HEK293 (cell line): ENCODE measurements around the gene MED6.

Source experiments
- EGR2 ChIP-seq: fragments of 450-650 bp; formaldehyde crosslinking; IDR thresholded peaks from 2 replicates; pipeline ENCODE4 v1.5.1; 2016; ENCODE audit warnings: low read depth, missing biosample characterization, missing genetic modification characterization
- MZF1 ChIP-seq: fragments of 450-650 bp; formaldehyde crosslinking; IDR thresholded peaks from 2 replicates; pipeline ENCODE4 v1.5.1; 2017; ENCODE audit warnings: missing biosample characterization, missing genetic modification characterization, borderline replicate concordance
- RBAK ChIP-seq: fragments of 450-650 bp; formaldehyde crosslinking; IDR thresholded peaks from 2 replicates; pipeline ENCODE4 v1.5.1; 2016; ENCODE audit warnings: missing biosample characterization, missing genetic modification characterization
- SCRT1 ChIP-seq: fragments of 450-650 bp; formaldehyde crosslinking; IDR thresholded peaks from 2 replicates; pipeline ENCODE4 v1.5.1; 2016; ENCODE audit warnings: missing biosample characterization, missing genetic modification characterization, borderline replicate concordance
- ZBTB21 ChIP-seq: fragments of 450-650 bp; formaldehyde crosslinking; IDR thresholded peaks from 2 replicates; pipeline ENCODE4 v1.5.1; 2017; ENCODE audit warnings: missing biosample characterization, missing genetic modification characterization
- ZNF155 ChIP-seq: fragments of 450-650 bp; formaldehyde crosslinking; IDR thresholded peaks from 2 replicates; pipeline ENCODE4 v1.5.1; 2016; ENCODE audit warnings: missing biosample characterization, missing genetic modification characterization
- ZNF274 ChIP-seq, 2 experiments: fragments of 200-500 bp in 1 of 2; fragments of 450-650 bp in 1 of 2; sonication (Bioruptor generic) in 1 of 2; formaldehyde crosslinking in 1 of 2; IDR thresholded peaks; 2 replicates each; pipeline versions ENCODE4 v1.5.1 to v1.6.1; 2014 to 2016; ENCODE audit warnings: borderline replicate concordance in 1 of 2, inconsistent platforms in 1 of 2, low read length in 1 of 2, missing biosample characterization in 1 of 2, missing genetic modification characterization in 1 of 2
- ZNF324 ChIP-seq: fragments of 450-650 bp; formaldehyde crosslinking; IDR thresholded peaks from 2 replicates; pipeline ENCODE4 v1.5.1; 2016; ENCODE audit warnings: missing biosample characterization, missing genetic modification characterization
- ZNF341 ChIP-seq: fragments of 450-650 bp; formaldehyde crosslinking; IDR thresholded peaks from 2 replicates; pipeline ENCODE4; 2016; ENCODE audit warnings: low read depth, missing biosample characterization, missing genetic modification characterization
- ZNF350 ChIP-seq: fragments of 450-650 bp; formaldehyde crosslinking; IDR thresholded peaks from 2 replicates; pipeline ENCODE4 v1.5.0; 2017; ENCODE audit warnings: missing biosample characterization, mild to moderate bottlenecking, missing genetic modification characterization
- ZNF549 ChIP-seq: fragments of 450-650 bp; IDR thresholded peaks from 2 replicates; pipeline ENCODE4 v1.5.1; 2018; ENCODE audit warnings: missing biosample characterization, missing genetic modification characterization, mild to moderate bottlenecking, inconsistent platforms, moderate library complexity
- ZNF596 ChIP-seq: fragments of 450-650 bp; IDR thresholded peaks from 2 replicates; pipeline ENCODE4 v1.5.0; 2018; ENCODE audit warnings: missing biosample characterization, mild to moderate bottlenecking, missing genetic modification characterization, moderate library complexity
- TF ChIP-seq, protein P1 (sequence below): fragments of 450-650 bp; formaldehyde crosslinking; IDR thresholded peaks from 2 replicates; pipeline ENCODE4 v1.5.1; 2016; ENCODE audit warnings: missing biosample characterization, missing genetic modification characterization
- TF ChIP-seq, protein P2 (sequence below): fragments of 450-650 bp; IDR thresholded peaks from 2 replicates; pipeline ENCODE4 v1.5.1; 2018; ENCODE audit warnings: missing biosample characterization, mild to moderate bottlenecking, missing genetic modification characterization
- TF ChIP-seq, protein P3 (sequence below): fragments of 450-650 bp; formaldehyde crosslinking; IDR thresholded peaks from 2 replicates; pipeline ENCODE4 v1.5.1; 2017; ENCODE audit warnings: missing biosample characterization, missing genetic modification characterization
- TF ChIP-seq, protein P4 (sequence below): fragments of 450-650 bp; formaldehyde crosslinking; IDR thresholded peaks from 2 replicates; pipeline ENCODE4 v1.5.1; 2016; ENCODE audit warnings: missing biosample characterization, missing genetic modification characterization
- TF ChIP-seq, protein P5 (sequence below): fragments of 450-650 bp; formaldehyde crosslinking; IDR thresholded peaks from 2 replicates; pipeline ENCODE4 v1.5.1; 2017; ENCODE audit warnings: missing biosample characterization, missing genetic modification characterization
- TF ChIP-seq, protein P6 (sequence below): fragments of 450-650 bp; formaldehyde crosslinking; IDR thresholded peaks from 2 replicates; pipeline ENCODE4 v1.5.1; 2016; ENCODE audit warnings: missing biosample characterization, missing genetic modification characterization
- TF ChIP-seq, protein P7 (sequence below): fragments of 450-650 bp; formaldehyde crosslinking; IDR thresholded peaks from 2 replicates; pipeline ENCODE4 v1.5.1; 2016; ENCODE audit warnings: missing biosample characterization, missing genetic modification characterization
- TF ChIP-seq, protein P8 (sequence below): fragments of 450-650 bp; formaldehyde crosslinking; IDR thresholded peaks from 2 replicates; pipeline ENCODE4 v1.5.1; 2016; ENCODE audit warnings: missing biosample characterization, missing genetic modification characterization, borderline replicate concordance

MED6 gene

DNA sequence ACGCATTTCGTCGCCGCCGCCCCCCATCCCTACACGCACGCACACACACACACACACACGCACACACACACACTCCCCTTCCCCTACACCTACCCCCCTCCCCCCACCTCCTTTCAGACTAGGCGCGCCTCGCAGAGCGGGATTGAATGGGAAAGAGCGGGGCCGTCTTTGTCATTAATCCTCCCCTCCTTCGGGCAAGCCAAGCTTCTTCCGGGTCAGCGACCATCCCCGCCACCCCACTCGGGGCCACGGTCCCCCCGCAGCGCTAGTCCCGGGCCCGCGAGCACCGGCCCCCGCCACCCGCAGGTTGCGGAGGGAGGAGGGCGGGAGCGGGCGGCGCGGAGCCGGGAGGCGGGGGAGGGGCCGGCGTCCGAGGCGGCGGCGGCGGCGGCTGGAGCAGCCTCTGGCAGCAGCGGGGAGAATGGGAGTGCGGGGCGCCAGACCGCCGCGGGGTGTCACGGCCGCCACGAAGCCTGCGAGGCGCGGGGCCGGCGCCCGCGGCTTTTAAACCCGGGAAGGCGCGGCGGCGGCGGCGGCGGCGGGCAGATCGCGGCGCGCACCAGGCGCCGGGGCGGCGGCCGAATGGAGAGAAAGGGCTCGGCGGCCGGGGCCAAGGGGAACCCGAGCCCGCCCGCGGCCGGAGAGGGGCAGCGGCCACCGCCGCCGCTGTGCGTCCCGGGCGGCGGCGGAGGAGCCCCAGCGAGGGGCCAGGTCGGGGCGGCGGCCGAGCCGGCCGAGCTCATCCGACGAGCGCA, 41.3 kb upstream of the MED6 start, which contains the start of gene TTC9 (continued):
- TF ChIP-seq, protein P1, sequence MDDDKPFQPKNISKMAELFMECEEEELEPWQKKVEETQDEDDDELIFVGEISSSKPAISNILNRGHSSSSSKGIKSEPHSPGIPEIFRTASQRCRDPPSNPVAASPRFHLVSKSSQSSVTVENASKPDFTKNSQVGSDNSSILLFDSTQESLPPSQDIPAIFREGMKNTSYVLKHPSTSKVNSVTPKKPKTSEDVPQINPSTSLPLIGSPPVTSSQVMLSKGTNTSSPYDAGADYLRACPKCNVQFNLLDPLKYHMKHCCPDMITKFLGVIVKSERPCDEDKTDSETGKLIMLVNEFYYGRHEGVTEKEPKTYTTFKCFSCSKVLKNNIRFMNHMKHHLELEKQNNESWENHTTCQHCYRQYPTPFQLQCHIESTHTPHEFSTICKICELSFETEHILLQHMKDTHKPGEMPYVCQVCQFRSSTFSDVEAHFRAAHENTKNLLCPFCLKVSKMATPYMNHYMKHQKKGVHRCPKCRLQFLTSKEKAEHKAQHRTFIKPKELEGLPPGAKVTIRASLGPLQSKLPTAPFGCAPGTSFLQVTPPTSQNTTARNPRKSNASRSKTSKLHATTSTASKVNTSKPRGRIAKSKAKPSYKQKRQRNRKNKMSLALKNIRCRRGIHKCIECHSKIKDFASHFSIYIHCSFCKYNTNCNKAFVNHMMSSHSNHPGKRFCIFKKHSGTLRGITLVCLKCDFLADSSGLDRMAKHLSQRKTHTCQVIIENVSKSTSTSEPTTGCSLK = no peak
- TF ChIP-seq ZBTB21 (tag by site-specific recombination) = no peak
- TF ChIP-seq, protein P2, sequence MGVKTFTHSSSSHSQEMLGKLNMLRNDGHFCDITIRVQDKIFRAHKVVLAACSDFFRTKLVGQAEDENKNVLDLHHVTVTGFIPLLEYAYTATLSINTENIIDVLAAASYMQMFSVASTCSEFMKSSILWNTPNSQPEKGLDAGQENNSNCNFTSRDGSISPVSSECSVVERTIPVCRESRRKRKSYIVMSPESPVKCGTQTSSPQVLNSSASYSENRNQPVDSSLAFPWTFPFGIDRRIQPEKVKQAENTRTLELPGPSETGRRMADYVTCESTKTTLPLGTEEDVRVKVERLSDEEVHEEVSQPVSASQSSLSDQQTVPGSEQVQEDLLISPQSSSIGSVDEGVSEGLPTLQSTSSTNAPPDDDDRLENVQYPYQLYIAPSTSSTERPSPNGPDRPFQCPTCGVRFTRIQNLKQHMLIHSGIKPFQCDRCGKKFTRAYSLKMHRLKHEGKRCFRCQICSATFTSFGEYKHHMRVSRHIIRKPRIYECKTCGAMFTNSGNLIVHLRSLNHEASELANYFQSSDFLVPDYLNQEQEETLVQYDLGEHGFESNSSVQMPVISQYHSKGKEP (tag by site-specific recombination) = no peak
- TF ChIP-seq, protein P3, sequence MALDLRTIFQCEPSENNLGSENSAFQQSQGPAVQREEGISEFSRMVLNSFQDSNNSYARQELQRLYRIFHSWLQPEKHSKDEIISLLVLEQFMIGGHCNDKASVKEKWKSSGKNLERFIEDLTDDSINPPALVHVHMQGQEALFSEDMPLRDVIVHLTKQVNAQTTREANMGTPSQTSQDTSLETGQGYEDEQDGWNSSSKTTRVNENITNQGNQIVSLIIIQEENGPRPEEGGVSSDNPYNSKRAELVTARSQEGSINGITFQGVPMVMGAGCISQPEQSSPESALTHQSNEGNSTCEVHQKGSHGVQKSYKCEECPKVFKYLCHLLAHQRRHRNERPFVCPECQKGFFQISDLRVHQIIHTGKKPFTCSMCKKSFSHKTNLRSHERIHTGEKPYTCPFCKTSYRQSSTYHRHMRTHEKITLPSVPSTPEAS (tag by site-specific recombination) = peak; percentile 93
- TF ChIP-seq, protein P4, sequence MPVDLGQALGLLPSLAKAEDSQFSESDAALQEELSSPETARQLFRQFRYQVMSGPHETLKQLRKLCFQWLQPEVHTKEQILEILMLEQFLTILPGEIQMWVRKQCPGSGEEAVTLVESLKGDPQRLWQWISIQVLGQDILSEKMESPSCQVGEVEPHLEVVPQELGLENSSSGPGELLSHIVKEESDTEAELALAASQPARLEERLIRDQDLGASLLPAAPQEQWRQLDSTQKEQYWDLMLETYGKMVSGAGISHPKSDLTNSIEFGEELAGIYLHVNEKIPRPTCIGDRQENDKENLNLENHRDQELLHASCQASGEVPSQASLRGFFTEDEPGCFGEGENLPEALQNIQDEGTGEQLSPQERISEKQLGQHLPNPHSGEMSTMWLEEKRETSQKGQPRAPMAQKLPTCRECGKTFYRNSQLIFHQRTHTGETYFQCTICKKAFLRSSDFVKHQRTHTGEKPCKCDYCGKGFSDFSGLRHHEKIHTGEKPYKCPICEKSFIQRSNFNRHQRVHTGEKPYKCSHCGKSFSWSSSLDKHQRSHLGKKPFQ (tag by site-specific recombination) = no peak
- no peak for TF ChIP-seq ZNF324 (tag by site-specific recombination)
- TF ChIP-seq ZNF274 (IDR thresholded peaks at IDR 0.05; ENCODE audit: low read length) = no peak
- TF ChIP-seq ZNF274 (tag by site-specific recombination; IDR thresholded peaks at IDR 0.05; ENCODE audit: borderline replicate concordance) = no peak
- TF ChIP-seq, protein P5, sequence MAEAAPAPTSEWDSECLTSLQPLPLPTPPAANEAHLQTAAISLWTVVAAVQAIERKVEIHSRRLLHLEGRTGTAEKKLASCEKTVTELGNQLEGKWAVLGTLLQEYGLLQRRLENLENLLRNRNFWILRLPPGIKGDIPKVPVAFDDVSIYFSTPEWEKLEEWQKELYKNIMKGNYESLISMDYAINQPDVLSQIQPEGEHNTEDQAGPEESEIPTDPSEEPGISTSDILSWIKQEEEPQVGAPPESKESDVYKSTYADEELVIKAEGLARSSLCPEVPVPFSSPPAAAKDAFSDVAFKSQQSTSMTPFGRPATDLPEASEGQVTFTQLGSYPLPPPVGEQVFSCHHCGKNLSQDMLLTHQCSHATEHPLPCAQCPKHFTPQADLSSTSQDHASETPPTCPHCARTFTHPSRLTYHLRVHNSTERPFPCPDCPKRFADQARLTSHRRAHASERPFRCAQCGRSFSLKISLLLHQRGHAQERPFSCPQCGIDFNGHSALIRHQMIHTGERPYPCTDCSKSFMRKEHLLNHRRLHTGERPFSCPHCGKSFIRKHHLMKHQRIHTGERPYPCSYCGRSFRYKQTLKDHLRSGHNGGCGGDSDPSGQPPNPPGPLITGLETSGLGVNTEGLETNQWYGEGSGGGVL (tag by site-specific recombination) = peak; percentile 94
- no peak for TF ChIP-seq ZNF341
- TF ChIP-seq, protein P6, sequence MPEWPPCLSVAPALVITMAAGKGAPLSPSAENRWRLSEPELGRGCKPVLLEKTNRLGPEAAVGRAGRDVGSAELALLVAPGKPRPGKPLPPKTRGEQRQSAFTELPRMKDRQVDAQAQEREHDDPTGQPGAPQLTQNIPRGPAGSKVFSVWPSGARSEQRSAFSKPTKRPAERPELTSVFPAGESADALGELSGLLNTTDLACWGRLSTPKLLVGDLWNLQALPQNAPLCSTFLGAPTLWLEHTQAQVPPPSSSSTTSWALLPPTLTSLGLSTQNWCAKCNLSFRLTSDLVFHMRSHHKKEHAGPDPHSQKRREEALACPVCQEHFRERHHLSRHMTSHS (tag by site-specific recombination) = no peak
- TF ChIP-seq RBAK = no peak
- TF ChIP-seq ZNF350 = no peak
- TF ChIP-seq, protein P7, sequence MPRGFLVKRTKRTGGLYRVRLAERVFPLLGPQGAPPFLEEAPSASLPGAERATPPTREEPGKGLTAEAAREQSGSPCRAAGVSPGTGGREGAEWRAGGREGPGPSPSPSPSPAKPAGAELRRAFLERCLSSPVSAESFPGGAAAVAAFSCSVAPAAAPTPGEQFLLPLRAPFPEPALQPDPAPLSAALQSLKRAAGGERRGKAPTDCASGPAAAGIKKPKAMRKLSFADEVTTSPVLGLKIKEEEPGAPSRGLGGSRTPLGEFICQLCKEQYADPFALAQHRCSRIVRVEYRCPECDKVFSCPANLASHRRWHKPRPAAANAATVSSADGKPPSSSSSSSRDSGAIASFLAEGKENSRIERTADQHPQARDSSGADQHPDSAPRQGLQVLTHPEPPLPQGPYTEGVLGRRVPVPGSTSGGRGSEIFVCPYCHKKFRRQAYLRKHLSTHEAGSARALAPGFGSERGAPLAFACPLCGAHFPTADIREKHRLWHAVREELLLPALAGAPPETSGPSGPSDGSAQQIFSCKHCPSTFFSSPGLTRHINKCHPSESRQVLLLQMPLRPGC = 0 out of 2 replicates have a peak, but pooled peaks have one; percentile 26
- peak; percentile 57 for TF ChIP-seq EGR2 (tag by site-specific recombination)
- TF ChIP-seq, protein P8, sequence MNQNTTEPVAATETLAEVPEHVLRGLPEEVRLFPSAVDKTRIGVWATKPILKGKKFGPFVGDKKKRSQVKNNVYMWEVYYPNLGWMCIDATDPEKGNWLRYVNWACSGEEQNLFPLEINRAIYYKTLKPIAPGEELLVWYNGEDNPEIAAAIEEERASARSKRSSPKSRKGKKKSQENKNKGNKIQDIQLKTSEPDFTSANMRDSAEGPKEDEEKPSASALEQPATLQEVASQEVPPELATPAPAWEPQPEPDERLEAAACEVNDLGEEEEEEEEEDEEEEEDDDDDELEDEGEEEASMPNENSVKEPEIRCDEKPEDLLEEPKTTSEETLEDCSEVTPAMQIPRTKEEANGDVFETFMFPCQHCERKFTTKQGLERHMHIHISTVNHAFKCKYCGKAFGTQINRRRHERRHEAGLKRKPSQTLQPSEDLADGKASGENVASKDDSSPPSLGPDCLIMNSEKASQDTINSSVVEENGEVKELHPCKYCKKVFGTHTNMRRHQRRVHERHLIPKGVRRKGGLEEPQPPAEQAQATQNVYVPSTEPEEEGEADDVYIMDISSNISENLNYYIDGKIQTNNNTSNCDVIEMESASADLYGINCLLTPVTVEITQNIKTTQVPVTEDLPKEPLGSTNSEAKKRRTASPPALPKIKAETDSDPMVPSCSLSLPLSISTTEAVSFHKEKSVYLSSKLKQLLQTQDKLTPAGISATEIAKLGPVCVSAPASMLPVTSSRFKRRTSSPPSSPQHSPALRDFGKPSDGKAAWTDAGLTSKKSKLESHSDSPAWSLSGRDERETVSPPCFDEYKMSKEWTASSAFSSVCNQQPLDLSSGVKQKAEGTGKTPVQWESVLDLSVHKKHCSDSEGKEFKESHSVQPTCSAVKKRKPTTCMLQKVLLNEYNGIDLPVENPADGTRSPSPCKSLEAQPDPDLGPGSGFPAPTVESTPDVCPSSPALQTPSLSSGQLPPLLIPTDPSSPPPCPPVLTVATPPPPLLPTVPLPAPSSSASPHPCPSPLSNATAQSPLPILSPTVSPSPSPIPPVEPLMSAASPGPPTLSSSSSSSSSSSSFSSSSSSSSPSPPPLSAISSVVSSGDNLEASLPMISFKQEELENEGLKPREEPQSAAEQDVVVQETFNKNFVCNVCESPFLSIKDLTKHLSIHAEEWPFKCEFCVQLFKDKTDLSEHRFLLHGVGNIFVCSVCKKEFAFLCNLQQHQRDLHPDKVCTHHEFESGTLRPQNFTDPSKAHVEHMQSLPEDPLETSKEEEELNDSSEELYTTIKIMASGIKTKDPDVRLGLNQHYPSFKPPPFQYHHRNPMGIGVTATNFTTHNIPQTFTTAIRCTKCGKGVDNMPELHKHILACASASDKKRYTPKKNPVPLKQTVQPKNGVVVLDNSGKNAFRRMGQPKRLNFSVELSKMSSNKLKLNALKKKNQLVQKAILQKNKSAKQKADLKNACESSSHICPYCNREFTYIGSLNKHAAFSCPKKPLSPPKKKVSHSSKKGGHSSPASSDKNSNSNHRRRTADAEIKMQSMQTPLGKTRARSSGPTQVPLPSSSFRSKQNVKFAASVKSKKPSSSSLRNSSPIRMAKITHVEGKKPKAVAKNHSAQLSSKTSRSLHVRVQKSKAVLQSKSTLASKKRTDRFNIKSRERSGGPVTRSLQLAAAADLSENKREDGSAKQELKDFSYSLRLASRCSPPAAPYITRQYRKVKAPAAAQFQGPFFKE = no peak
- no peak for TF ChIP-seq ZNF155 (tag by site-specific recombination)
- TF ChIP-seq ZNF549 (tag by site-specific recombination) = no peak
- no peak for TF ChIP-seq MZF1 (tag by site-specific recombination)
- TF ChIP-seq ZNF596 = no peak
- TF ChIP-seq SCRT1 (tag by site-specific recombination) = no peak
